PC-9 (cell line): ENCODE data around the gene MDP1. TPM values are rescaled to one million over a fixed set of nuclear protein-coding genes. Genes with fewer than 3 reads are reported as not detected.
A peak's percentile ranks its signal among the peaks of the same experiment; 100 is the strongest.

Source experiments
- BruUV-seq: library from RNA; stranded (reverse); fragments of 400-500 nt; replicated peaks from 2 replicates; lab custom pipeline; 2021; lab: Mats Ljungman, UMichigan
- CTCF ChIA-PET: fragments of 300-600 bp; sonication (Branson Sonifier 250); formaldehyde crosslinking; loops from one replicate; lab custom pipeline; 2022; ENCODE audit warnings: antibody characterized with exemption; lab: Charles Lee
- POLR2A ChIA-PET: fragments of 300-600 bp; sonication (Branson Sonifier 250); formaldehyde crosslinking; loops from one replicate; lab custom pipeline; 2022; ENCODE audit warnings: antibody characterized with exemption; ENCODE audit not compliant: unreplicated experiment; lab: Charles Lee
- DNase-seq, 2 experiments: peaks; one replicate each; pipeline versions ENCODE4 v3.0.0 to v3.0.0-alpha.2; 2015 to 2022; ENCODE audit warnings: mixed read lengths in 1 of 2
- H2AFZ ChIP-seq: fragments of 200-600 bp; sonication (generic); 2 replicates; pipeline ENCODE4 v1.8.1; 2017; ENCODE audit warnings: antibody characterized with exemption
- H3F3A ChIP-seq: fragments of 200-600 bp; sonication (generic); 2 replicates; pipeline ENCODE4 v1.8.1; 2017; ENCODE audit warnings: antibody characterized with exemption, mild to moderate bottlenecking, low read depth; ENCODE audit not compliant: insufficient read depth
- H3K27ac ChIP-seq: fragments of 200-600 bp; sonication (generic); 2 replicates; pipeline ENCODE4 v1.6.1; 2016; ENCODE audit warnings: mixed run types
- H3K27me3 ChIP-seq: fragments of 200-600 bp; sonication (generic); 2 replicates; pipeline ENCODE4 v1.6.1; 2016; ENCODE audit warnings: low read depth, mixed run types; ENCODE audit not compliant: insufficient read depth
- H3K36me3 ChIP-seq: fragments of 200-600 bp; sonication (generic); 2 replicates; pipeline ENCODE4 v1.6.1; 2016; ENCODE audit warnings: low read depth, mixed run types
- H3K4me1 ChIP-seq: fragments of 200-600 bp; sonication (generic); replicated peaks from 2 replicates; pipeline ENCODE4 v1.6.1; 2016; ENCODE audit warnings: mixed run types; ENCODE audit not compliant: insufficient read depth
- H3K4me2 ChIP-seq: fragments of 200-600 bp; sonication (generic); 2 replicates; pipeline ENCODE4 v1.6.1; 2017; ENCODE audit warnings: mixed run types
- H3K4me3 ChIP-seq: fragments of 200-600 bp; sonication (generic); 2 replicates; pipeline ENCODE4 v1.6.1; 2016; ENCODE audit warnings: mixed run types
- H3K79me2 ChIP-seq: fragments of 200-600 bp; sonication (generic); 2 replicates; pipeline ENCODE4 v1.6.1; 2017; ENCODE audit warnings: low read depth, mixed run types
- H3K9me2 ChIP-seq: fragments of 200-600 bp; sonication (generic); 2 replicates; pipeline ENCODE4 v1.8.1; 2017; ENCODE audit warnings: mild to moderate bottlenecking; ENCODE audit not compliant: insufficient read depth
- H3K9me3 ChIP-seq: fragments of 200-600 bp; sonication (generic); 2 replicates; pipeline ENCODE4 v1.8.1; 2016; ENCODE audit warnings: low read depth; ENCODE audit not compliant: insufficient read depth
- H4K20me1 ChIP-seq: fragments of 200-600 bp; sonication (generic); 2 replicates; pipeline ENCODE4 v1.8.1; 2017; ENCODE audit not compliant: insufficient read depth
- EZH2 ChIP-seq: fragments of 200-600 bp; sonication (generic); IDR thresholded peaks from 2 replicates; pipeline ENCODE4 v1.8.0; 2017; ENCODE audit warnings: antibody characterized with exemption, low read depth
- intact Hi-C: fragments of 100-400 bp; cut with micrococcal nuclease; formaldehyde crosslinking; loops from one replicate; pipeline ENCODE4 v1.10.0; 2022; ENCODE audit not compliant: unreplicated experiment
- total RNA-seq: library from RNA; stranded (reverse); gene quantifications from 2 replicates; pipeline ENCODE4 v1.2.3, GENCODE V29; 2021
- TF ChIP-seq, protein P1 (sequence below): fragments of 200-600 bp; sonication (generic); conservative IDR thresholded peaks from 2 replicates; pipeline ENCODE4 v1.6.1; 2017; ENCODE audit warnings: mixed run types, antibody characterized with exemption, mild to moderate bottlenecking, moderate library complexity

The MDP1 gene
- total RNA-seq, 1 experiment from 2014 or later, result 8.7 TPM

GRCh38 chr14:24235804-24236688, 20.2 kb upstream of the MDP1 start:
- Histone ChIP-seq H3K36me3 (no peaks in the 10 kb centered on the region), H2AFZ (no peak overlapping the region), H3K27ac (no peak overlapping the region), H3K27me3 (no peaks in the 10 kb centered on the region), H3K4me2 (no peak overlapping the region), H3K9me3 (no peaks in the 10 kb centered on the region), H4K20me1 (no peaks in the 10 kb centered on the region), H3K4me3 (no peak overlapping the region), H3F3A (peaks cover 8% of the 10 kb centered on the region; the same call in 1 of the 2 replicates), H3K4me1 (peaks cover 12% of the 10 kb centered on the region), H3K79me2 (peaks cover 34% of the 10 kb centered on the region), H3K9me2 (no peaks in the 10 kb centered on the region)
- CTCF ChIA-PET, result no interaction called here
- intact Hi-C loops, result no loop called here
- POLR2A ChIA-PET, result no interaction called here
- TF ChIP-seq, protein P1, sequence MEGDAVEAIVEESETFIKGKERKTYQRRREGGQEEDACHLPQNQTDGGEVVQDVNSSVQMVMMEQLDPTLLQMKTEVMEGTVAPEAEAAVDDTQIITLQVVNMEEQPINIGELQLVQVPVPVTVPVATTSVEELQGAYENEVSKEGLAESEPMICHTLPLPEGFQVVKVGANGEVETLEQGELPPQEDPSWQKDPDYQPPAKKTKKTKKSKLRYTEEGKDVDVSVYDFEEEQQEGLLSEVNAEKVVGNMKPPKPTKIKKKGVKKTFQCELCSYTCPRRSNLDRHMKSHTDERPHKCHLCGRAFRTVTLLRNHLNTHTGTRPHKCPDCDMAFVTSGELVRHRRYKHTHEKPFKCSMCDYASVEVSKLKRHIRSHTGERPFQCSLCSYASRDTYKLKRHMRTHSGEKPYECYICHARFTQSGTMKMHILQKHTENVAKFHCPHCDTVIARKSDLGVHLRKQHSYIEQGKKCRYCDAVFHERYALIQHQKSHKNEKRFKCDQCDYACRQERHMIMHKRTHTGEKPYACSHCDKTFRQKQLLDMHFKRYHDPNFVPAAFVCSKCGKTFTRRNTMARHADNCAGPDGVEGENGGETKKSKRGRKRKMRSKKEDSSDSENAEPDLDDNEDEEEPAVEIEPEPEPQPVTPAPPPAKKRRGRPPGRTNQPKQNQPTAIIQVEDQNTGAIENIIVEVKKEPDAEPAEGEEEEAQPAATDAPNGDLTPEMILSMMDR, result no peak
- TF ChIP-seq EZH2, result no peak
- DNase-seq, result no peak
- no TSS peak for BruUV-seq

DNA sequence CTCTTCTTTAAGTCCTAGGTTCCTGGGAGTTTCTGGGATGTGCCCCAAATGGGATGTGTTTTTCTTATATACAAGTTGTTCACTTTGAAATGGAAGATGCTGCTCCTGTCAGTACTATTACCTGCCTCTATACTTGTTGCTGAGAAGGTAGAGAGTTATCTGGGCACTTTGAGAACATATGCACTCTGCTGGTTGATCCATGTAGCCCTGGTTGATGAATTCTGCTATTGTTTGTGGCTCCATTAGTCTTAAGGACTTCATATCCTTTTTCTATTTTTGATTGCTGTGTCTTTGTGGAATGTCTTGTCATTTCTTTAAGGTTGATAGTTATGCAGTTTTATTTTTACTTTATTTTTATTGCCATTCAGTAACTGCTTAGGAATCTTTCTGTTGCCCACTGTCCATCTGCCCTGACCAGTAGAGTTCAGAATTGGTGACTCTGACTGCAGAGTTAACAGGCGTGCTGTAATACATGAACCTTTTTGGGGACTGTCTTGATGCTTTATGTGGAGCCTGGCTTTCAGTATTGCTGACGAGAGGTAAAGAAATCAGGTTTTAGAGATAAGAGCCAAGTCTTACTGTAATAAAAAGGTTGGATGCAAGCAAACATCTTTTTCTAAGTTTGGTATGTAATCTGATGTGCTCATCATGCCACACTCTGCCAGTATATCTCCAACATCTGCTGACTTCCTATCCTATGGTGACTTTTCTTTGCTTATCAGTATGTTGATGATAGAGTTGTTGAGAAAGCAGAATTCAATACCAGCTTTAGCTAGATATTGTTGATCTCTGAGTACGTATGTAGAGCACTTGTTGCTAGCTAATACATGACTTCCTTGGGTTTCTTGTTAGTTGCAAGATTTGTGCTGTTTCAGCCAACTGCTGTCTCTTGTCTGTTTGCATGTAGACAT, 18.5 kb upstream of the MDP1 start:
- H3K4me1 ChIP-seq, result peaks cover 12% of the 10 kb centered on the region
- ChIA-PET POLR2A (interaction anchor here (0.7 kb wide), 1 partner anchor 36 kb away, joined by 4 read pairs; no protein-coding TSS in a partner anchor), CTCF (no interaction called here)
- H3K9me2 ChIP-seq, result no peaks in the 10 kb centered on the region
- no peaks in the 10 kb centered on the region for H3K36me3 ChIP-seq
- H3K4me2 ChIP-seq, result peak overlapping the region; percentile 96
- H3K4me3 ChIP-seq, result no peak overlapping the region
- H3F3A ChIP-seq, result peaks cover 8% of the 10 kb centered on the region; the same call in 1 of the 2 replicates
- no peaks in the 10 kb centered on the region for H4K20me1 ChIP-seq
- no TSS peak for BruUV-seq
- no peak overlapping the region for H2AFZ ChIP-seq
- no peak for DNase-seq
- H3K27me3 ChIP-seq, result no peaks in the 10 kb centered on the region
- intact Hi-C loops, result no loop called here
- H3K27ac ChIP-seq, result no peak overlapping the region
- TF ChIP-seq, protein P1, result no peak
- no peak for TF ChIP-seq EZH2
- peaks cover 47% of the 10 kb centered on the region for H3K79me2 ChIP-seq
- H3K9me3 ChIP-seq, result no peaks in the 10 kb centered on the region

DNA sequence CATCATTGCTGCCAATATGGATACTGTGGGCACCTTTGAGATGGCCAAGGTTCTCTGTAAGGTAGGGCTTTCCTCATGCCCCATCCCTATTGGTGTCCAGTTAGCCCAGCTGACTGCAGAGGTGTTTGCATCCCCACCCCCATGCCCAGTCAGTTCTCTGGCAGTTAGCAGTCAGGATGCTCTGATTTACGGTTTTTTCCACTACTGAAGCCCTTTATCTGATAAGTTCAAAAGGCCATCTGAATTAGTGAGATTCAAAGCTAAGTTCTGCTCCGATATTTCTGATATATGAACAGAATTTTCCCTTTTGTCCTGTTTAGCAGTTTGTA, 17.6 kb upstream of the MDP1 start:
- Histone ChIP-seq H3K9me3 (no peaks in the 10 kb centered on the region), H3K9me2 (no peaks in the 10 kb centered on the region), H3K4me1 (peaks cover 12% of the 10 kb centered on the region), H3F3A (peaks cover 8% of the 10 kb centered on the region; the same call in 1 of the 2 replicates), H4K20me1 (no peaks in the 10 kb centered on the region), H3K4me3 (peak overlapping the region; percentile 89), H3K27ac (0 out of 2 replicates have a peak overlapping the region, but pooled peaks have one; percentile 59), H3K36me3 (no peaks in the 10 kb centered on the region), H3K27me3 (no peaks in the 10 kb centered on the region), H2AFZ (0 out of 2 replicates have a peak overlapping the region, but pooled peaks have one; percentile 90), H3K79me2 (peaks cover 53% of the 10 kb centered on the region), H3K4me2 (peak overlapping the region; percentile 96)
- no TSS peak for BruUV-seq
- ChIA-PET CTCF (no interaction called here), POLR2A (interaction anchor here (0.7 kb wide), 1 partner anchor 37 kb away, joined by 4 read pairs; no protein-coding TSS in a partner anchor)
- intact Hi-C loops, result no loop called here
- DNase-seq, result no peak
- TF ChIP-seq EZH2, result no peak
- TF ChIP-seq, protein P1, result no peak
